Iris pigment epithelial cell (primary cell): ENCODE results near the gene RDX.
"Not testable (repeated sequence)": the region's sequence is repeated elsewhere in the genome, so short reads cannot be mapped to it uniquely, and the experiment has no call there.

Experiments
- DNase-seq: peaks from one replicate; pipeline ENCODE4 v3.0.0-alpha.2; 2011; ENCODE audit warnings: low read depth

The RDX gene

GRCh38 chr11:110296226-110297075 lies at the start of gene RDX:
Gene RDX (minus strand): TSS chr11:110296614. CDS start chr11:110279692, 16,922 bp downstream.
- peak; percentile 72 for DNase-seq

GRCh38 chr11:110345743-110346142 lies 49.3 kb upstream of the RDX start:
- DNase-seq = no peak

- DNase-seq = no peak
Observed at GRCh38 chr11:110340436-110340835, 44.0 kb upstream of the RDX start.

- no peak for DNase-seq
Observed at GRCh38 chr11:110339456-110340250, 43.2 kb upstream of the RDX start.

GRCh38 chr11:110338684-110339083 lies 42.3 kb upstream of the RDX start:
- DNase-seq = no peak

GRCh38 chr11:110337570-110338193 lies 41.3 kb upstream of the RDX start:
- peak; percentile 46 for DNase-seq

- no peak for DNase-seq
Observed at GRCh38 chr11:110336054-110336453, 39.6 kb upstream of the RDX start.

GRCh38 chr11:110335358-110335757 lies 38.9 kb upstream of the RDX start:
- DNase-seq = no peak

- DNase-seq = peak; percentile 45
Observed at GRCh38 chr11:110331626-110332025, 35.2 kb upstream of the RDX start.

- no peak for DNase-seq
Observed at GRCh38 chr11:110329445-110329844, 33.0 kb upstream of the RDX start.

- DNase-seq = no peak
Observed at GRCh38 chr11:110327508-110327907, 31.1 kb upstream of the RDX start.

- DNase-seq = no peak
Observed at GRCh38 chr11:110323786-110324185, 27.4 kb upstream of the RDX start.

- no peak for DNase-seq
Observed at GRCh38 chr11:110319501-110319900, 23.1 kb upstream of the RDX start.

- no peak for DNase-seq
Observed at GRCh38 chr11:110318638-110319404, 22.4 kb upstream of the RDX start.

GRCh38 chr11:110317516-110317932 lies 21.1 kb upstream of the RDX start:
- peak; percentile 44 for DNase-seq

GRCh38 chr11:110314366-110315095 lies 18.1 kb upstream of the RDX start:
- DNase-seq = no peak

GRCh38 chr11:110312670-110313069 lies 16.3 kb upstream of the RDX start:
- no peak for DNase-seq

- peak; percentile 80 for DNase-seq
Observed at GRCh38 chr11:110311783-110312579, 15.6 kb upstream of the RDX start.

GRCh38 chr11:110308071-110308470 lies 11.7 kb upstream of the RDX start:
- DNase-seq = no peak

- not testable (repeated sequence) for DNase-seq
Observed at GRCh38 chr11:110306019-110306388, 9.6 kb upstream of the RDX start.
